Measurements from ENCODE around the gene CERKL. TPM values are rescaled to one million over a fixed set of nuclear protein-coding genes. Genes with fewer than 3 reads are reported as not detected.
A peak's percentile ranks its signal among the peaks of the same experiment; 100 is the strongest.

CERKL gene
- total RNA-seq, 1 donor from 2014 or later = not detected

DNA sequence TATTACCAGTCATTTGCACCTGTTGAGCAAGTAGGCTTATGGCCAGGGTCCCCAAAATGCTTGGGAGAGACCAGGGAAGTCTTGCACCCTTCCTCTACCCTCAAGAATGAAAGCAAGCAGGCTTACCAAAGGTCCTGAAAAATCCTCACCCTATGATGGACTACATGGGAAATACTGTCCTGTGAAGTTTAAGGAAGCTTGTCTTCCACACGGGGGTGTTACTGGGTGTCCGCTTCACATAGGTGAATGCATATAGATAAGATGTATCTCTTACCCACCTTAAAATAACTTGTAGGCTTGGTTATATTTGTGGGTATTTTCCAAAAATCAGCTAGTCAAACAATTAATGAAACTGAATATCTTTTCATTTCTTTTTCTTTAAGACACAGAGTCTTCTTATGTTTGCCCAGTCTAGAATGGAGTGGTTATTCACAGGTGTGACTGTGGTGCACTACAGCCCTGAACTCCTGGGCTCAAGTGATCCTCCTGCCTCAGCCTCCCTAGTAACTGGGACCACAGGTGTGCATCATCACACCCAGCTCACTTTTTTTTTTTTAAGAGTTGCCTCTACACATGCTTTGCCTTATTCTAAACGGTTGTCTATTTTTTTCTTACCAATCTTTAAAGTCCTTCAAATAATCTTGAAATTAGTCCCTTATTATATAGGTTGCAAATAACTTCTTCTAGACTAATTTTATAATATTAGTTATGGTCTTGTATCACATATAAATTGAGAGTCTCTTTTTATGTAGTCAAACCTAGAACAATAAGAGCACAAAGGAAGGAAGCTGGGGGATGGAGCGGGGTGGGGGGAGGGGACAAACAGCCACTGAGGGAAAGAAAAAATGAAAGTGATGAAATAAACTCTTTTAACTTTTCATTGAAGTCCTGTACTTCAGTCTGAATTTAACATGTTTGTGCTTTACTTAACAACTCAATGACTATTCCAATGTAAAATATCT lies 49.0 kb downstream of the CERKL start:
- H3K27ac Mint-ChIP-seq = no peak overlapping the region
- H3K4me3 Mint-ChIP-seq = no peak overlapping the region
- no peak for DNase-seq (ENCODE audit: low spot score)
- H3K4me1 Mint-ChIP-seq (ENCODE audit: low read depth) = peaks cover 21% of the 10 kb centered on the region
- H3K36me3 Mint-ChIP-seq (ENCODE audit: low read depth) = no peaks in the 10 kb centered on the region
- H3K9me3 Mint-ChIP-seq = peaks cover 22% of the 10 kb centered on the region
- peaks cover 8% of the 10 kb centered on the region for H3K27me3 Mint-ChIP-seq (ENCODE audit: insufficient read depth)
- intact Hi-C loops (cut with micrococcal nuclease) = no loop called here

DNA sequence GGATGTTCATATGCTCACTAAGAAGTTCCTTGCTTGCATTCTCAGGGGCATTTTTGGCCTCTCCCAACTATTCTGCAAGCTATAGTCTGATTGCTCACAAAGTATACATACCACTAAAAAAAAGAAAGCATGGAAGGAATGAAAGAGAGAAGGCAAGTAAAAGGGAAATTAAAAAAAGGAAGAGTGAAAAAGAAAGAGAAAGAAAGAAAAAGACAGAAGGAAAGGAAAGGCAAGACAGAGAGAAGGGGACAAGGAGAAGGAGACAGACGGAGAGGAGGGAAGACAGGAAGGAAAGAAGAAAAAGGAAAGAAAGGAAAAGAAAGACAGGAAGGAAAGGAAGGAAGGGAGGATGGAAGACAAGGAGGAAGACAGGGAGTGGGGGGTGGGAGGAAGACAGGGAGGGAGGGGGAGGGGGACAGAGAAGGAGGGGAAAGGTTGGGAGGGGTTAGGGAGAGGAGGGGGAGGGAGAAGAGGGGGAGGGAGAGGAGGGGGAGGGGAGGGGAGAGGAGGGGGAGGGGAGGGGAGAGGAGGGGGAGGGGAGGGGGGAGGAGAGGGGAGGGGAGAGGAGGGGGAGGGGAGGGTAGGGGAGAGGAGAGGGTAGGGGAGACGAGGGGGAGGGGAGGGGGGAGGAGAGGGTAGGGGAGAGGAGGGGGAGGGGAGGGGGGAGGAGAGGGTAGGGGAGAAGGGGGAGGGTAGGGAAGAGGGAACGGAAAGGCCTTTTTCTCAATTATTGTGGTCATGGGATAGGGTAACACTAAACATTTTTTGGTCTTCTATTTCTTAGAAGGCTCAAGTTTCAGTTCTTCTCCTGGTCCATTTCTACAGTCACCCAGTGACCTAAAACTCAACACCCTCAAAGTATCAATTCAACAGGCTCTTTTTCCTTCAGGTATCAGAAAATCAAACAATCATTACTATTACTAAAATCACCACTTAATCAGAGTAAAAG lies 50.7 kb downstream of the CERKL start:
- Mint-ChIP-seq H3K4me3 (no peak overlapping the region), H3K27me3 (ENCODE audit: insufficient read depth) (peaks cover under 1% of the 10 kb centered on the region), H3K36me3 (ENCODE audit: low read depth) (no peaks in the 10 kb centered on the region), H3K9me3 (peaks cover 22% of the 10 kb centered on the region), H3K4me1 (ENCODE audit: low read depth) (peaks cover 21% of the 10 kb centered on the region), H3K27ac (no peak overlapping the region)
- intact Hi-C loops (cut with micrococcal nuclease) = no loop called here
- no peak for DNase-seq (ENCODE audit: low spot score)

DNA sequence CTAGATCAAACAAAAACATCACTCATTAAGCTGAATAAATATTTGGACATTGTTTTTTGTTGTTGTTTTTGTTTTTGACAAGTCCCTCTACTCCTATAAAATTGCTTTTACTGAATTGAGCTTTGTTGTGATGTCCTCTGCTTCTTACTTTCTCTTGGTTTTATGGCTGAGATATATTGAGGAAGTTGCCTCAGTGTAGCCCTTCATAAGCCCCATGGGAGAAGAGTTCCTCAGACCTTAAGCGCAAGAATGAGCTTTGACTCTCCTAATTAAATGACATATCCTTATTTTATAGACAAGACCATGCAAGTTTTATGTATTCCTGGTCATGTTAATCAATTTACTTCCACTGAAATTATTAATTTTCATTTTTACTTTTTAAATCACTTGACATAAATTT lies 54.9 kb downstream of the CERKL start:
- intact Hi-C loops (cut with micrococcal nuclease) = no loop called here
- Mint-ChIP-seq H3K27me3 (ENCODE audit: insufficient read depth) (peaks cover 5% of the 10 kb centered on the region), H3K4me1 (ENCODE audit: low read depth) (peaks cover 4% of the 10 kb centered on the region), H3K27ac (no peak overlapping the region), H3K9me3 (peaks cover 22% of the 10 kb centered on the region), H3K4me3 (no peak overlapping the region), H3K36me3 (ENCODE audit: low read depth) (no peaks in the 10 kb centered on the region)
- no peak for DNase-seq (ENCODE audit: low spot score)

DNA sequence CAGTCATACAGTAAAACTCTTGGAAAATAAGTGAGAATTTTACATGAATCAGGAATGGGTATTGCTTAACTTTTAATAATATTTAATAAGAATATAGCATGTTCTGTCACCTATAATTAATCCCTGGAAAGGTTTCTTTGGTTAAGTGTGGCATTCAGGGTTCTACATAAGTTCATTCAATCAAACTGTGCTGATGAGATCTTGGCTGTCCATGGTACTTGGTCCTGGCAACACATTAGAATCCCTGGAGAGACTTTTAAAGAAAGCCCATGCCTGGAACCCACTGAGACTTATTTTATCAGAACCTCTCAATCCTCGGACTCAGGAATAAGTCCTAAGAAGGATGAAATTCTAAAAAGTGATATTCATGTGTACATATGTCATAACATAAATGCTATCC lies 60.3 kb downstream of the CERKL start:
- Mint-ChIP-seq H3K4me3 (no peak overlapping the region), H3K4me1 (ENCODE audit: low read depth) (no peaks in the 10 kb centered on the region)

DNA sequence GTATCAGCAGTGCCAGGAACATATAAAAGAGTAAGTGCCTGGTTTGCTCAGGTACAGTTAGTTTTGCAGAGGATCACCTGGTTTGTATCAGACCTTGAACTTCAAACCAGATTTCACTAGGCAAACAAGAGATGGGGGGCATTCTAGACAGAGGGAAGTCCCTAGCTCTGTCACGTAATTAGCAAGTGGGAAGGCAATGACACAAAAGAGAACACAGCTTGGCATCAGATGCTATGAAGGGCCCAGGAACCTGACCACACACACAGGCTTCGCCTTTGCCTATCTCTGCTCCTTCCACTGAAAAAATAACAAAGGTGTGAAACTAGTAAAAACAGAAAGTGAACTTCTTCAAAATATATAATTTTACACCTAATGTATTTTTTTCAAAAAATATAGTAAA lies 62.6 kb downstream of the CERKL start:
- H3K9me3 Mint-ChIP-seq = no peaks in the 10 kb centered on the region
- no peaks in the 10 kb centered on the region for H3K36me3 Mint-ChIP-seq (ENCODE audit: low read depth)
- H3K4me3 Mint-ChIP-seq = no peak overlapping the region
- no peak overlapping the region for H3K27ac Mint-ChIP-seq
- DNase-seq (ENCODE audit: low spot score) = no peak
- intact Hi-C loops (cut with micrococcal nuclease) = no loop called here
- H3K27me3 Mint-ChIP-seq (ENCODE audit: insufficient read depth) = peaks cover 26% of the 10 kb centered on the region
- H3K4me1 Mint-ChIP-seq (ENCODE audit: low read depth) = no peaks in the 10 kb centered on the region

More for the DNA sequence above, 60.3 kb downstream of the CERKL start:
- Mint-ChIP-seq H3K27me3 (ENCODE audit: insufficient read depth) (peaks cover 25% of the 10 kb centered on the region), H3K27ac (no peak overlapping the region), H3K36me3 (ENCODE audit: low read depth) (no peaks in the 10 kb centered on the region), H3K9me3 (no peaks in the 10 kb centered on the region)
- intact Hi-C loops (cut with micrococcal nuclease) = no loop called here
- DNase-seq (ENCODE audit: low spot score) = no peak

DNA sequence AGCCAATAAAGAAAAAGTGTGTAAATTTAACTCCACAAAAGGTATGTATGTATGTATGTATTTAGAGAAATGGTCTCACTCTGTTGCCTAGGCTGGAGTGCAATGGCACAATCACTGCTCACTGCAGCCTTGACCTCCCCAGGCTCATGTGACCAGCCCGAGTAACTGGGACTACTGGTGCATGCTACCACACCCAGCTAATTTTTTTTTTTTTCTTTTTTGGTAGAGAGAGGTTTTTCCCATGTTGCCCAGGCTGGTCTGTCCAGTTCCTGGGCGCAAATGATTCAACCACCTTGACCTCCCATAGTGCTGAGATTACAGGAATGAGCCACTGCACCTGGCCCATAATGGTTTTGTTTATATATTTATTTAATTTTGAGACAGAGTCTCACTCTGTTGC lies 67.1 kb downstream of the CERKL start:
- H3K27ac Mint-ChIP-seq = no peak overlapping the region
- DNase-seq (ENCODE audit: low spot score) = no peak
- H3K27me3 Mint-ChIP-seq (ENCODE audit: insufficient read depth) = peaks cover 32% of the 10 kb centered on the region
- no peak overlapping the region for H3K4me3 Mint-ChIP-seq
- H3K9me3 Mint-ChIP-seq = no peaks in the 10 kb centered on the region
- H3K4me1 Mint-ChIP-seq (ENCODE audit: low read depth) = peaks cover 14% of the 10 kb centered on the region
- H3K36me3 Mint-ChIP-seq (ENCODE audit: low read depth) = no peaks in the 10 kb centered on the region
- intact Hi-C loops (cut with micrococcal nuclease) = no loop called here

DNA sequence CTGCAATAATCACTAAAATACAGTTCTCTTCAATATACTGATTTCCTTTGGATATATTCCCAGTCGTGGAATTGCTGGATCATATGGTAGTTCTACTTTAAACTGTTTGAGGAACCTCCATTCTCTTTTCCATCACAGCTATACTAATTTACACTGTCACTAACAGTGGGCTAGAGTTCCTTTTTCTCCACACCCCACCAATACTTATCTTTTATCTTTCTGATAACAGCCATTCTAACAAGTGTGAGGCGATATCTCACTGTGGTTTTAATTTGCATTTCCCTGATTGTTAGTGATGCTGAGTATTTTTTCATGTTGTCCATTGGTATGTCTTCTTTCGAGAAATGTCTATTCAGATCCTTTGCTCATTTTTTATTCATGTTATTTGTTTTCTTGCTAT lies 68.4 kb downstream of the CERKL start:
- Mint-ChIP-seq H3K4me3 (no peak overlapping the region), H3K36me3 (ENCODE audit: low read depth) (no peaks in the 10 kb centered on the region), H3K27me3 (ENCODE audit: insufficient read depth) (peaks cover 35% of the 10 kb centered on the region), H3K9me3 (no peaks in the 10 kb centered on the region), H3K27ac (no peak overlapping the region), H3K4me1 (ENCODE audit: low read depth) (peaks cover 14% of the 10 kb centered on the region)
- DNase-seq (ENCODE audit: low spot score) = no peak
- intact Hi-C loops (cut with micrococcal nuclease) = no loop called here

DNA sequence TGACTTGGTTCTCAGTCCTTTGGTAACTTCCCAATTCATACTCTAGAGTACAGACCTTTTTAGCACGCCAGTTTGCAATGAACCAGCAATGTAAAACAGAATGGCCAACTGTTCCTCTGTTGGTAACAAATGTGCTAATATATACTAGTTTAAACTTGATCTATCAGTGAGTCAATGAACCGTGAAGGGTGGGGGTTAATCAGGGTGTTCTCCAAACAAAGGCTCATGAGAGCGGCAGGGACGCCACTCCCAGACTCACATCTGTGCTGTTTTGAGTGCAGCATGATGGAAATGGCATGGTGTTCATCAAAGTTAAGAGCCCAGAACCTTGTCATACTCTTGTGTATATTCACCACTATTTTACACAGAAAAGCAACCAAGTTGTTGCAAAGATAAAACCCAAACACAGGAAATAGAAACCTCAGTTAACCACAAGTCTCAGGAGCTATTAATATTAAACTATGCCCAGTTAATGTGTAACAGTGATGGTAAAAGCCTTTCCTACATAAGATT lies 70.3 kb downstream of the CERKL start:
- Mint-ChIP-seq H3K4me3 (no peak overlapping the region), H3K27me3 (ENCODE audit: insufficient read depth) (peaks cover 23% of the 10 kb centered on the region), H3K27ac (peak overlapping the region; percentile 46), H3K9me3 (no peaks in the 10 kb centered on the region), H3K4me1 (ENCODE audit: low read depth) (peaks cover 14% of the 10 kb centered on the region), H3K36me3 (ENCODE audit: low read depth) (no peaks in the 10 kb centered on the region)
- intact Hi-C loops (cut with micrococcal nuclease) = no loop called here
- DNase-seq (ENCODE audit: low spot score) = no peak

DNA sequence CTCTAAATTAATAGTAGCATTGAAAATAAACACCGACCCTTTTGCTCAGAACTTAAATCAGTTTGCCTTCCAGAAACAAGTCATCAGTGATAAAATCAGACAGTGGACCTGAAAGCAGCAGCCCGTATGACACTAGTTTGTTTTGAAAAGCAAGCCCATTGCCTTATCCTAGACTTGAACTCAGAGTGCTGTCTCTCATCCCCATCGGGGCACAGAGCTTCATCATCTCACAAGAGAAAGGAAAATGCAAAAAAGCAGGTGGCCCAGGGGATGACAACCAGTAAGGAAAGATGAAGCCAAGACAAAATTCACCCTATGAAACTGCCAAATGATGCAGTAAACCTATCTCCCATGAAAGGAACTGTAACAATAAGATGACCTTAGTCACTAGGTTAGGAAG lies 71.2 kb downstream of the CERKL start:
- no peaks in the 10 kb centered on the region for H3K9me3 Mint-ChIP-seq
- H3K27ac Mint-ChIP-seq = no peak overlapping the region
- intact Hi-C loops (cut with micrococcal nuclease) = no loop called here
- H3K27me3 Mint-ChIP-seq (ENCODE audit: insufficient read depth) = peaks cover 21% of the 10 kb centered on the region
- peaks cover 14% of the 10 kb centered on the region for H3K4me1 Mint-ChIP-seq (ENCODE audit: low read depth)
- H3K4me3 Mint-ChIP-seq = no peak overlapping the region
- H3K36me3 Mint-ChIP-seq (ENCODE audit: low read depth) = no peaks in the 10 kb centered on the region
- no peak for DNase-seq (ENCODE audit: low spot score)

DNA sequence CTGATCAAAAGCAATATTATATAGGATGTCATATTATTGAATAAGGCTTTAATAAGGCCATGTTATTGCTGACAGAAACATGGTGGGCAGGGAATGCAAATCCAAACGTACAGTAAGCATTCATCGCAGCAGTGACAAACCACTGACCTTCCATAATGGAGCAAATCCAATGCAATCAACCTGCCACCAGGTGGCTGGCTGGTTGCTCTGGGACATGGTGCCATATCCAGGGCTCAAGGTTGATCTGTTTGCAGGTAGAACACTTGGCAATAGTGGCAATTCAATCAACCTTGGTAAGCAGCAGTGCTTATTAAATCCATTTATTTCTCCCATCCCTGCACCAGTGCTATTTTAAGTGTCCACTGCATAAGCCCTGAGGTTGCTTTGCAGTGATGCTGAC lies 75.4 kb downstream of the CERKL start:
- intact Hi-C loops (cut with micrococcal nuclease) = no loop called here
- H3K27ac Mint-ChIP-seq = no peak overlapping the region
- no peaks in the 10 kb centered on the region for H3K36me3 Mint-ChIP-seq (ENCODE audit: low read depth)
- no peak for DNase-seq (ENCODE audit: low spot score)
- no peaks in the 10 kb centered on the region for H3K9me3 Mint-ChIP-seq
- peaks cover 10% of the 10 kb centered on the region for H3K4me1 Mint-ChIP-seq (ENCODE audit: low read depth)
- peaks cover 14% of the 10 kb centered on the region for H3K27me3 Mint-ChIP-seq (ENCODE audit: insufficient read depth)
- no peak overlapping the region for H3K4me3 Mint-ChIP-seq

DNA sequence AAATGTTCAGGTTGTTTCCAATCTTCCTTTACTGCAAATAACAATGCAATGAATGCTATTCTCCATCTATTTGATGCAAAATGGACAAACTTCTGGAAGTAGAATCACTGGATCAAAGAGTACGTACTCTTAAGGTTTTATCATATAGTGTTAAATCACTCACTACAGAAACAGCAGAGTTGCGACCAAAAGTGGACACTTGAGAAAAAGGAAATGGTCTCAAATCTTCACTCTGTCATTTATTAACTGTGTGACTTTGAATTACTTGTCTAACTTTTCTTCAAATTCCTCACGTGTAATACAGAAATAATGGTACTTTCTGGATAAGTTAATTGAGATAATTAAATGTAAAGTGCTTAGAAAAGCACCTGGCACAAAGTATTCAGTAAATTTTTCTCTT lies 78.1 kb downstream of the CERKL start:
- no peaks in the 10 kb centered on the region for H3K4me1 Mint-ChIP-seq (ENCODE audit: low read depth)
- H3K27me3 Mint-ChIP-seq (ENCODE audit: insufficient read depth) = peaks cover 3% of the 10 kb centered on the region
- no peak overlapping the region for H3K27ac Mint-ChIP-seq
- DNase-seq (ENCODE audit: low spot score) = no peak
- H3K4me3 Mint-ChIP-seq = no peak overlapping the region
- no peaks in the 10 kb centered on the region for H3K36me3 Mint-ChIP-seq (ENCODE audit: low read depth)
- intact Hi-C loops (cut with micrococcal nuclease) = no loop called here
- H3K9me3 Mint-ChIP-seq = no peaks in the 10 kb centered on the region

DNA sequence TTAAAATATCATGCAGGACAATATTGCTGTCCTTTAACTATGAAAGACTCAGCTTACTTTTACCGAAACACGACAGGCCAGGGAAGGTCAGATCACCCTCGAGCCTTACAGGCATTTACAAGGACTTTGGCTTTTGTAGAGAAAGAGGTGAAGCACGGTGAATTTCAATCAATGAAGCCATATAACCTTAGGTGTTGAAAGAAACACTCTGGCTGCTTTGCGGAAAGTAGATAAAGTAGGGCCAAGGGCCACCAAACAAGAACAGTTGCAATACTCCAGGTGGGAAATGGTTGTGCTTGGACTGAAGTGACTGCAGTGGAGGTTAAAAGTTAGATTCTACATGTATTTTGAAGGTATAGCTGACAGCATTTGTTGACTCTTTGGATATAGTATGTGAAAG lies 80.5 kb downstream of the CERKL start:
- Mint-ChIP-seq H3K36me3 (ENCODE audit: low read depth) (no peaks in the 10 kb centered on the region), H3K4me1 (ENCODE audit: low read depth) (no peaks in the 10 kb centered on the region), H3K27me3 (ENCODE audit: insufficient read depth) (peaks cover 11% of the 10 kb centered on the region), H3K27ac (no peak overlapping the region), H3K4me3 (no peak overlapping the region), H3K9me3 (no peaks in the 10 kb centered on the region)
- intact Hi-C loops (cut with micrococcal nuclease) = no loop called here
- DNase-seq (ENCODE audit: low spot score) = no peak

DNA sequence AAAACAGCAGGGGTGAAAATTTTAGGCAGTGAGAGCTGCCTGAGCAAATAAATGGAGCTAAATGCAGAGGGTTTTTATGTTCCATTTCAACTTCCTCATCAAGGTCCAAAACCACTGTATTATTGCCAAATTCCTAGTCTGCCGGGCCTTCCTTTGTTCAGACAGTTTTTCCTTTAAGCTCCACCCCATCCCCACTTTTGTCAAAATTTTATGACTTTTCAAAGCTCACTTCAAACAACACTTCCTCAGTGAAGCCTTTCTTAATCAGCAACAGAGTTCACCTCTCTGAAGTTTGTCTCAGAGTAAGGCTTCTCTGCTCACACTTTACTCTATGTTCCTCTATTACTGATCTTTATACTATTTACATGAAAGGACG lies 81.3 kb downstream of the CERKL start:
- Mint-ChIP-seq H3K9me3 (no peaks in the 10 kb centered on the region), H3K36me3 (ENCODE audit: low read depth) (no peaks in the 10 kb centered on the region), H3K4me1 (ENCODE audit: low read depth) (no peaks in the 10 kb centered on the region), H3K27ac (no peak overlapping the region), H3K4me3 (no peak overlapping the region), H3K27me3 (ENCODE audit: insufficient read depth) (peaks cover 11% of the 10 kb centered on the region)
- no peak for DNase-seq (ENCODE audit: low spot score)
- intact Hi-C loops (cut with micrococcal nuclease) = no loop called here
